Measurements from ENCODE around the gene SLX4.

- TF ChIP-seq POLR2A (IDR thresholded peaks at IDR 0.05; ENCODE audit: low read depth, low read length) (no peak), POLR2AphosphoS5 (IDR thresholded peaks at IDR 0.05; ENCODE audit: low read depth, low read length) (no peak), TAF1 (IDR thresholded peaks at IDR 0.05; ENCODE audit: borderline replicate concordance, low read depth, low read length) (no peak)
These were observed 5.0 kb downstream of the SLX4 start for GRCh38 chr16:3606441-3606840.

Measured in GM12892 (cell line).